ENCODE results near the gene PRRG2.
"Not testable (repeated sequence)": the region's sequence is repeated elsewhere in the genome, so short reads cannot be mapped to it uniquely, and the experiment has no call there.

PRRG2 gene

DNA sequence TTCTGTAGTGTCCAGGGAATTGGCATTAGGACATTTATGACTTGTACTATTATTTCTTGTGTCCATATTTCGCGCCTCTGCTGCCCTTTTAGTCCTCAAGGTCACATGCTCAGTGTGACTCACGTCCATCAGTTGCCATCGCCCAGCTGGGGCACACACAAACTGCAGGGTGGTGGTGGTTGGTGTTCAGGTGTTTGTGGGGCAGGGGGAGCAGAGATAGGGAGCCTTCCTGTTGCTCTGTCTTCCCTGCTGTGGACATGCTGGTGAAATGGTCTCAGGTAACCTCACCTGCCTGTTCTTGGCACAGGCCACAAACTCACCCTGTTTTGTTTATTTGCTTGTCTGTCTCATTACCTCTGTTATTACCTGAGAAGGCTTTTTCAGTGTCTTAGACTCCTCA is 32.3 kb downstream of the PRRG2 start:
- DNase-seq, result no peak

DNA sequence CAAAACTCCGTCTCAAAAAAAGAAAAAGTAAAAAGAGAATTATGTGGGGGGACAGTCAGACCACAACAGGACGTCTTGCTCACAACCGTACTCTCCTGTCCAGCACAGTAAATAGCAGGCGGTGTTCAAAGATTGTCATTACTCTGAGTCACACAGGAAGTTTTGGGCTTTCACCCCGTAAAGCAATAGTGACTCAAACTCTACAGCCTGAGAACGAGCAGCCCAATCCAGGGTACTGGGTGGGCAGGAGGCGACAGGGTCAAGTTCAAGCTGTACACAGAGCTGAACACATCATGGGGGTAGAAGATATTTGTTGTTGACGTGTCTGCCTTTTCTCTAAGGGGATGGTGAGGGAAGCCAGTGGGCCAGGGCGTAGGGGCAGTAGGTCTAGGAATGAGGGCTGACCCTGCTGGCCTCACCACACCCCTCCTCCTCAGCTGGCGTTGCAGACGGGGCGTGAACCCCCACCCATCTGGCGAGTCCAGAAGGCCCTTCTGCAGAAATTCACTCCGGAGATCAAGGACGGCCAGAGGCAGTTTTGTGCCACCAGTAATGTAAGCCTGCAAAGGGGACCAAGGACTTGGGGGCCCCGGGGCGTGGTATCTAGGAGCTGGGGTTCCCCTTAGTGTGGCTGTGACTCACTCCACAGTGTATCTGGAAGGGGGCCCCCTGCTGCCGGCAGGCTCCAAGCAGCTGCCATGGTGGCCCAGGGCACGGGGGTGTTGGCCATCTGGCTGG is 33.1 kb downstream of the PRRG2 start:
- DNase-seq, result peak; percentile 51

DNA sequence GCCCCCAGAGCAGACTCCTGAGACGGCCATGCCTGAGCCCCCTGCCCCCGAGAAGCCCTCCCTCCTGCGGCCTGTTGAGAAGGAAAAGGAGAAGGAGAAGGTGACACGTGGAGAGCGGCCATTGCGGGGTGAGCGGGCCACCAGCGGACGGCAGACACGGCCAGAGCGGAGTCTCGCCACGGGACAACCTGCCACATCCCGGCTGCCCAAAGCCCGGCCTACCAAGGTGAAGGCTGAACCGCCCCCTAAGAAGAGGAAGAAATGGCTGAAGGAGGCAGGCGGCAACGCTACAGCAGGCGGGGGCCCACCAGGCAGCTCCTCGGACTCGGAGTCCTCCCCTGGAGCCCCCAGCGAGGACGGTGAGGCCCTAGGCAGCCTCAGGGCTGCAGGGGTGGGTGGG is 34.7 kb downstream of the PRRG2 start:
- no peak for DNase-seq

DNA sequence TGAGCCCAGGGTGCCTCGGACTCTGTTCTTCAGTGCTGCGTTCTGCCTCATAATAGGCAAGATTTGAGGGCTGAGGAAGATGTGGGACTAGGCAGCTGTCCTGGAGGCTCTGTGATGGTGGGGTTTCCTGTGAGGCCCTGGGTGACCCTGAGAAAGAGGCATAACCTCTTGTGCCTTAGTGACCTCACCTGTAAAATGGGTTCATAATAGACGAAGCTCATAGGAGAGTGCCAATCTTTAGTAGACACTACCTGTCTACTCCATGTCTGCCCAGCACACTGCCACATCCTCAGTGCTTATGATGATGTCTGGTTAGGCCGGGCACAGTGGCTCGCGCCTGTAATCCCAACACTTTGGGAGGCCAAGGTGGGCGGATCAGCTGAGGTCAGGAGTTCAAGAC is 35.4 kb downstream of the PRRG2 start:
- DNase-seq, result no peak

DNA sequence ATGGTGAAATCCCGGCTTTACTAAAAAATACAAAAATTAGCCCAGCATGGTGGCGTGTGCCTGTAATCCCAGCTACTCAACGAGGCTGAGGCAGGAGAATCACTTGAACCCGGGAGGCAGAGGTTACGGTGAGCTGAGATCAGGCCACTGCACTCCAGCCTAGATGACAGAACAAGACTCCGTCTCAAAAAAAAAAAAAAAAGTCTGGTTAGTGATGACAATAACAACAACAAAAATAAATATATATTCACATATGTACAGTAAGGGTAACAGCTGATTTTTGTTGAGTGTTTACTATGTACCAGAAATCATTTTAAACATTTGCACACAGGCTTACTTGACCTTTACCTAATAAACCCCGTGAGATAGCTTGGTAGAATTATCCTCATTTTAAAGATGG is 35.8 kb downstream of the PRRG2 start:
- no peak for DNase-seq

DNA sequence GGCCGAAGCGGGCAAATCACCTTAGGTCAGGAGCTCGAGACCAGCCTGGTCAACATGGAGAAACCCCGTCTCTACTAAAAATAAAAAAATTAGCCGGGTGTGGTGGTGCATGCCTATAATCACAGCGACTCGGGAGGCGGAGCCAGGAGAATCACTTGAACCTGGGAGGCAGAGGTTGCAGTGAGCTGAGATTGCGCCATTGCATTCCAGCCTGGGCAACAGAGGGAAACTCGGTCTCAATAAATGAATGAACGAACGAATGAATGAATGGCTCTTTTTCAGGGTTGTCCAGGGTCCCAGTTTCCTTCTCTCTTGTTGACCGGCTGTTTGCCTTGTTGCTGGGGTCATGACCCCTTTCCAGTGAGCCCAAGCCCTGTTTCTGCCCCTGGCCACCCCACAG is 36.7 kb downstream of the PRRG2 start:
- DNase-seq, result not testable (repeated sequence)

DNA sequence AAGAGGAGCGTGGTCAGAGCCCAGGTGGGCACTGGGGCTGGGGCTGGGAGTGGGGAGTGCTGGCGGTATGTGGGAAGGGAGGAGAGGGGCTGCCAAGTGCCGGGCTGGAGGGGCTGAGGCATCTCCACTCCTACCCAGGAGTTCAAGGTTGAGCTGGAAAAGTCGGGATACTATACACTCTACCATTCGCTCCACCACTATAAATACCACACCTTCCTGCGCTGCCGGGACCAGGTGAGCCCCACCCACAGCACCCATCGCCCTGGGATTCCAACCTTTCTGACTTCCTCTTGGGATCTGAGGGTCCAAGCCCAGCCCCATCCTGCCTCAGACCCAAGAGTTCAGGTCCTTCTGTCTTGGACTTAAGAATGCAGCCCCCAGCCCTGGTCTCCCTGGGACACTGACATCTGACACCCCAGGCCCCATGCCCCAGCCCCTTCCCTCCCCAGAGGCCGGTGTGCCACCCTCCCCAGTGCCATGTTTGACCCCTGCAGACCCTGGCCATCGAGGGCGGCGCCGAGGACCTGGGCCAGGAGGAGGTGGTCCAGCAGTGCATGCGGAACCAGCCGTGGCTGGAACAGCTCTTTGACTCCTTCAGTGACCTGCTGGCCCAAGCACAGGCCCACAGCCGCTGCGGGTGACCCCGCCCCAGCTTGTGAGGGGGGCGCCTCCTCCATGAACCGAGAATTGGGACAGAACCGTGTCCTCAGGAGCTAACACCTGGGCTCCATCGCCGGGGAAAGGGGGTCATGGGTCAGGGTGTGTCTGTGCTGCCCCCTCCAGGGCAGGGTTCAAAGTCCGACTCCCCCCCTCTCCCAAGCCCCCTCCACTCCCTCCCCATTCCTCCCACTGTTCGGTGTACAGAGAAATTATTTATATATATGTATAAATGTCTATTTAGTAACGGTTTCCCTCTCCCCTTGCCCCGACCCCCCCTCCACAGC is 44.1 kb downstream of the PRRG2 start:
- no peak for DNase-seq

DNA sequence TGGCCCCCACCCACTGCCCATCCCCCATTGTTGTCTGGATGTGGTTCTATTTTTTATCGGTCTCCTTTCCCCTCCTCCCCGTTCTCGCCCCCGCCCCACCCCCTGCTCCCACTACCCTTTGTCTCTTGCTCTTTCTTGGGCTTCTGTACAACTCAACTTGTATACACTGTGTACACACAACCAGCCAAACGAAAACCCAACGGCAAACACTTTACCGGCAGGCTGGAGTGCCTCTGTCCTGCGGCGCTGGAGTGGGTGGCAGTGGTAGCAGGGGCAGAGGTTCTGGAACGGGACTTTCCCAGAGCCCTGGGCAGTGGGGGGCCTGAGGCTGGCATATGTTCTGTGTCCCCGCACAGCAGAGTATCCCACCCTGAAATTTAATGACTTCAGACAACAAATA is 45.1 kb downstream of the PRRG2 start:
- no peak for DNase-seq

DNA sequence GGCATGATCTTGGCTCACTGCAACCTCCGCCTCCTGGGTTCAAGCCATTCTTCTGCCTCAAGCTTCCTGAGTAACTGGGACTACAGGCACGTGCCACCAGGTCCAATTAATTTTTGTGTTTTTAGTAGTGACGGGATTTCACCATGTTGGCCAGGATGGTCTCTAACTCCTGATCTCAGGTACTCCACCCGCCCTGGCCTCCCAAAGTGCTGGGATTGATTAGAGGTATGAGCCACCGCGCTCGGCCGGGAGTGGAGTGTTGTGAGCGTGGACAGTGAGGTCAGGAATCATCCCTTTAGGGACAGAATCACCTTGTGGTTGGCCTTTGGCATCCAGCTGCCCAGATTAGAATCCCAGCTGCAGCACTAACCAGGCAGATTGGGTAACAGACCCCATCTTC is 48.5 kb downstream of the PRRG2 start:
- no peak for DNase-seq

DNA sequence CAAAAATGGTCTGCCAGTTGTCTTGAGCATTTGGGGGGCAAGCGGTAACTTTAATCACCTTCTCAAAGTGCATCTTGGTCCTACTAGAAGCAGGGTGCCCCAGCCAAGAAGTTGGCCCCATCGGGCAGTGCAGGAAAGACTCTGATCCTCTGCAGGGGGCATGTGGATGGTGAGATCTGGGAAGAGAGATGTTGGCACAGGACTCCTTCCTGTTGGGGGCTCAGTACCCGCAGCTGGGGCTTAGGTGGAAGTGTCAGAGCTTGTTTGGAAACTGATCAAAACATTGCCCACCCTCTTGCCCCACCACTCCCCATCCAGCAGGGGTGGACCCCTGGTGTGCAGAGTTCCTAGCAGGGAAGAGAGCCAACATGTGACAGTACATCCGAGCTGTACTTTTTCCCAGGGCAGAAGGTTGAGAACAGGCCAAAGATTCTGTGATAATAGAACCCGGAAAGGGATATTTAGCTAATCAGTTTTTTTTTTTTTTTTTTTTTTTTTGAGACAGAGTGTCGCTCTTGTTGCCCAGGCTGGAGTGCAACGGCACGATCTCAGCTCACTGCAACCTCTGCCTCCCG is 50.0 kb downstream of the PRRG2 start:
- no peak for DNase-seq

DNA sequence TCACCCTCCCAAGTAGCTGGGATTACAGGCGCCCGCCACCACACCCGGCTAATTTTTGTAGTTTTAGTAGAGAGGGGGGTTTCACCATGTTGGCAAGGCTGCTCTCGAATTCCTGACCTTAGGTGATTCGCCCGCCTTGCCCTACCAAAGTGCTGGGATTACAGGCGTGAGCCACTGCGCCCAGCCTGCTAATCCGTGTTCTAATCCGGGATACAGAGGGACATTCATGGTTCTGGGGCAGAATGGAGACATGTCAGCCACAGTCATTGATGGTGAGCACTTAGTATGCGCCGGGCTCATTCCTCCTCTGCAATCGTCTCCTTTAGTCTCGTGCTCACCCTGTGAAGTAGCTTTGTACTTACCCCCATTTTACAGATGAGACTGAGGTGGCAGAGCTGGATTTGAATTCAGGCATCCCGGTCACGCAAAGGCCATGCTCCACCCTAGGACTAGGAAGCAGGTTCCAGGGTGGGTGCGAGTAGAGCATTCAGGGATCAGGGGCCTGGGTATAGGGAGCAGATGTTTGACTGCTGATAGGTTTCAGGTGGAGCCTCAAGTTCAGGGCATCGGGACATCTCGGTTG is 50.6 kb downstream of the PRRG2 start:
- DNase-seq, result no peak

DNA sequence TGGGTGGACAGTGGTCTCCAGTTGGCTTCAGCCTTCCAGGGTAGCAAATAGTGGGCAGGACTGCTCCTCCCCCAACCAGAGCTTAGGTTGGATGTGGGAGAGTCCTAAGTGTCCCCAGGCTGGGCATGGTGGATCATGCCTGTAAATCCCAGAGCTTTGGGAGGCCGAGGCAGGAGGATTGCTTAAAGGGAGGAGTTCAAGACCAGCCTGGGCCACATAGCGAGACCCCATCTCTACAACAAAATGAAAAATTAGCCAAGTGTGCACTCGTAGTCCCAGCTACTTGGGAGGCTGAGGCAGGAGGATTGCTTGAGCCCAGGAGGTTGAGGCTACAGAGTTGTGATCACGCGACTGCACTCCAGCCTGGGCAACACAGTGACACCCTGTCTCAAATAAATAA is 51.5 kb downstream of the PRRG2 start:
- no peak for DNase-seq

DNA sequence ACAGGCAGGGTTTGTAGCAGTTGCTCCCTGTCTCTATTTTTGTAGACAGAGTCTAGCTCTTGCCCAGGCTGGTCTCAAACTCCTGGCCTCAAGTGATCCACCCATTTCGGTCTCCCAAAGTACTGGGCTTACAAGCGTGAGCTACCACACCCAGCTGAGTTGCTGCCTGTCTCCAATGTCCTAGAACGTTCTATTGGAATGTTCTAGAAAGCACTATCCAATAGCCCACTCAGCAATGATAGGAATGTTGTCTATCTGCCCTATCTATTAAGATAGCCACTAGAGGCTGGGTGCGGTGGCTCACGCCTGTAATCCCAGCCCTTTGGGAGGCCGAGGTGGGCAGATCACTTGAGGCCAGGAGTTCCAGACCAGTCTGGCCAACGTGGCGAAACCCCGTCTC is 52.2 kb downstream of the PRRG2 start:
- DNase-seq, result not testable (repeated sequence)

DNA sequence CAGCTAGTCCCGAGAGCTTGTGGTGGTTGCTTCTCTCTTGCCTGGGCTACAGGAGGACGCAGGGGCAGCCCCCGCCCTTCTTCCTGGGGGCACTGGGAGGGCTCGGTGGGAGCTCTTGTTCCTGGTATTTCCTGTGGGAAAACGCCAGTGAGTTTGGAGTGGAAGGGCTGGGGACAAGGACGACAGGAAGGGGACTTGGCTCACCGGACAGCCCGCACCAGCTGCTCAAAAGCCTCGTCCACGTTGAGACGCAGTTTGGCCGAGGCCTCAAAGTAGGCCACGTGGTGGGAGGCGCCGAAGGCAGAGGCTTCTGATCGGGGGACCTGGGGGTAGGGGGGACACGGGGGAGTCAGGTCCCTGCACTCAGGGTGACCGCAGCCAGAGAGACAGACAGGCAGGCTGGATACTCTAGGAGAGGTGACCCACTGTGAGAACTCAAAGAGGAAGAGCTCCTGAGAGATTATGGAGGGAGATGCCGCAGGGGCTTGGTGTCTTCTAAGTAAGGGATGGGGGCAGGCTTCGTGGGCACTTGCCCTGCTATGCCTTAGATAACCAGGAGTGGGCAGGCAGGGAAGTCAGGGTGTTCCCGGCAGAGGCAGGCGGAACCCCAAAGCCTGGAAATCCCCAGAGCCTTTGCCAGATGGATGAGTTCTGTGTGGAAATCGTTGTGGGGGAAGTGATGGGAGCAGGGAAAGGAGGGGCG is 54.6 kb downstream of the PRRG2 start:
- DNase-seq, result peak; percentile 42

DNA sequence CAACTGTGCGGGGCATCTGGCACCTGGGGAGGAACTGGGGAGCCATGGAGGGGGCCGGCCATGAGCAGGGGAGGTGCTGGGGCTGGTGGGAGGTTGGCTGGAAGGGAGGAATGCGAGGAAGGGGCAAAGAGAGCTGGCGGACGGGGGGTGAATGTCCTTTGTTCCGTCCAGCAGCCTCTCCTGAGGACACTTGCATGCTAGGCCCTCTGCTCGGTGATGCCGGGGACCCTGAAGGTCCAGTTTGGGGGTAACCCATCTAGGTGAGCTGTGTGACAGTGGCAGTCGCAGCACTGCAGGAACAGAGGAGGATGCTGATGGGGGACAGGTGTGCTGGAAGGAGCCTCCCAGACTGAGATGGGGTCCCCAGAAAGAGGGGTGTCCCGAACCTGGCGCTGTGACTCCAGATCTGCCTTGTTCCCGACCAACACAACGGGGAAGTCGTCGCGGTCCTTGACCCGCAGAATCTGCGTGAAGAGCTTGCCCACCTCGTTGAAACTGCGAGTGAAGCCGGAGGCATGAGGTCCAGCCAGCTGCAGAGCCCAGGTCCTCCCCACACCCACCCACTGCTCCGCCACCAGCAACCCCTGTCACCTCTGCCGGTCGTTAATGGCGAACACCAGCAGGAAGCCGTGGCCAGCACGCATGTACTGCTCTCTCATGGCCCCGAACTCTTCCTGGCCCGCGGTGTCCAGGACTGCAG is 55.3 kb downstream of the PRRG2 start:
- no peak for DNase-seq

DNA sequence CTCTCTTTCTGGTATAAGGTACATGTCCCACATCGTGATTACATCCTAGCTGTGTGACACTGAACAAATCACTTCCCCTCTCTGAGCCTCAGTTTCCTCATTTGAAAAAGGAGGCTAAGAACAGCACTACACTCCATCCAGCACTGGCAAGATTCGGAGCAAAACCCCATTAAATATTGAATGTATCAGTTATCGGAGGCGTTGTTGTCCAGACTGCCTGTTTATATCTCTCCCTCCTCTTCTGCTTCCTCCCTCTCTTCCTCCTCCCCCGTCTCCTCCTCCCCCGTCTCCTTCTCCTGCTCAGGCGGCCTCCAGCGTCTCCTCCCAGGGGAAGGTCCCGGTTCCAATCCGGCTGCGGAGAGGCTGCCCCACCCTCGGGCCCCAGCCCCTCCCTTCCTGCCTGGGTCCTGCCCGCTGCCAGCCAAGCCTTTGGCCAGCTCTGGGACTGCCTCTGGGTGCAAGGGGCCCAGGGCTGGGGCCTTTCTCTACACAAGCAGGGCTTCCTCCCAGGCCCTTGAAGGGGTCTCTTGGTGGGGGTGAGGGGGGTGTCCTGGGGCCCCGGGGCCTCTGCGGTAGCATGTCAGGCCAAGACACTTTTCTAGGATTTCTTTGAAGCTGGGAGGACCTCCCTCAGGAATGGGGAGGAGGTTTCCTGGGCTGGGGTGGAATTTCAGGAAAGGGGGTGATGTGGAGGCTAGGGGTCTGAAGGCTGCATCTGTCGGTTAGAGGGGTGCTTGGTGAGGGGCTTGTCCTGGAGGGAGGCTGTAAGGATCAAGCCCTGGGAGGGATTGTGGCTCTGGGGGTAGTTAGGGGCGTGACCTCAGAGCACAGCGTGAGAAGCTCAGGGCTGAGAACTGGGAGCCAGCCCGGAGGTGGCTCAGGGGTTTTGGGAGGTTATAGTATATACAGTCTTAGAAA is 57.0 kb downstream of the PRRG2 start:
- DNase-seq, result peak; percentile 76

DNA sequence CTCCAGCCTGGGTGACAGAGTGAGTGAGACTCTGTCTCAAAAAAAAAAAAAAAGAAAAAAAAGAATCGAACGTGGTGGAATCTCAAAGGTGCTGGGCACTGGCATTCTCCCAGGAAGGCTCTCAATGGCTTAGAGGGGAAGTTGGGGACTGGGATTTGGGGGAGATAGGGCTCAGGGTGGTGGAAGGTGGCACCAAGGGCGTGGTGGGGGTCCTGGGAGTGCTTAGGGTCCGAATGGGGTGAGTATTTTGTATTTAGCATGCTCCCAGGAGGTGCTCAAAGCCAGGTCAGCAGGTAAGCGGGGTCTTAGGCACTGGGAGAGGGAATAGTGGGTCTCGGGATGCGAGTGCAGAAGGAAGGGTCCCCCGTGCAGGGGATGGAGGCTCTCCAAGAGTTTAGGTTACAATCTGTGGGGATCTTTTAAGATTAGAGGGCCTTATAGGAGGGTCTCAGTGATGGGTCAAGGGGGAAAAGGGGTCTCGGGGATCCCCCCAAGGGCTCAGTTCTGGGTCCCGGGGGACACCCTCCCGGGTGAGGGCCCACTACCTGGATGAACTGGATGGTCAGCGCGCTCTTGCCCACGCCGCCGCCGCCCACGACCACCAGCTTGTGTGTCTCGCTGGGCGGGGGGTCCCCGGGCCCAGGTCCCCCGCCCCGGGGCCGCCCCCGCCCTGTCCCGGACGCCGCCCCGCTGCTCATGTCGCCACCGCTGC is 58.4 kb downstream of the PRRG2 start:
- no peak for DNase-seq

DNA sequence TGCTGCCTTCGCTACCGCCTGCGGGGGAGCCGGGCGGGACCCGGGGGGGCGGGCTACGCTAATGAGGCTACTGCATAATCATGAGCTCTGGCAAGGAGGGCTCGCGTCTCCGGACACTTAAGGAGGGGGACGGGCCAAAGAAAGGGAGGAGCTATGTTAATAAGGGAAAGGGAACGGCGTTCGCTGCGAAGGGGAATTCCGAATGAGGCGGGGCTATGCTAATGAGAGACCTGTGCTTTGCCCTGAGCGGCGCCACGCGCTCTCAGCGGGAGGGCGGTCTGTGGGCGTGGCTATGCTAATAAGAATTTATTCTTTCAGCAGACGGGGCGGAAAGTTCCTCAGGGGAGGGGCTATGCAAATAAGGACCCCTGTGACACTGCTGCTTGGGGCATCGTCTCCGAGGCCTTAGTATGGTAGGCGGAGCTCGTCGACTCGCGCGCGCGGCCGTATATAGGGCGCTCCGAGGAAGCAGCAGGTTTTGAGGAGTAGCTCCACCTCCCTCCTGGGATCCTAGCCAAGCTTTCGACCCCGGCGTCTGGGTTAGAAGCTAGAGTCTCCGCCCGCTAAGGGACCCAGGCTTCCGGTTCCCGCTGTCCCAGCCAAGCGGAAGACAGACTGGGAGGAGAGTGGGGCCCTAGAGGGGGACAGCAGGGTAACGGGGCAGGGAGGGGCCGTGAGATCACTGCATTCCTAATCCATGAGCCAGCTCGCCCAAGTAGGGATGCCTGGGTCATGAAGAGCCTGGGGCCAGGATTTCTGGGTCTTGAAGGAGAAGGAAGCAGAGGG is 59.2 kb downstream of the PRRG2 start, which contains the start of gene RRAS:
Gene RRAS (minus strand): TSS at position 31 of the 786 bp plus-strand sequence. CDS start 45 bp downstream, outside the sequence.
- DNase-seq, result peak; percentile 100

All from fibroblast of skin of abdomen (primary cell).